Tibial artery (tissue), 4 donors: ENCODE data around the gene ADCY1.

Experiments used
- DNase-seq, 2 donors: peaks; one replicate each; pipeline ENCODE4 v3.0.0-alpha.2; 2019
- H3K27ac ChIP-seq, 2 donors: fragments of 200-600 bp; sonication (generic) in 1 of 2; 1 replicate in 1 of 2; 2 replicates in 1 of 2; pipeline ENCODE4 v1.5.1; 2018 to 2019; ENCODE audit warnings: mild to moderate bottlenecking in 1 of 2
- H3K27me3 ChIP-seq, 2 donors: fragments of 200-600 bp; sonication (generic) in 1 of 2; one replicate each; pipeline versions ENCODE4 v1.5.1 to v1.6.0; 2016 to 2019
- H3K36me3 ChIP-seq, 3 donors: fragments of 200-600 bp; sonication (generic) in 2 of 3; one replicate each; pipeline ENCODE4 v1.5.1; 2016 to 2019; ENCODE audit warnings: mild to moderate bottlenecking in 2 of 3
- H3K4me1 ChIP-seq, 4 donors: fragments of 200-600 bp; sonication (generic) in 2 of 4; 1 replicate in 3 of 4; 2 replicates in 1 of 4; pipeline ENCODE4 v1.5.1; 2016 to 2019
- H3K4me3 ChIP-seq, 2 donors: fragments of 200-600 bp; sonication (generic) in 1 of 2; 1 replicate in 1 of 2; 2 replicates in 1 of 2; pipeline ENCODE4 v1.5.1; 2018 to 2019; ENCODE audit warnings: mild to moderate bottlenecking in 2 of 2
- H3K9me3 ChIP-seq, 3 donors: fragments of 200-600 bp; sonication (generic) in 1 of 3; one replicate each; pipeline ENCODE4 v1.5.1; 2016 to 2019
- intact Hi-C: fragments of 100-400 bp; cut with DNase I; formaldehyde crosslinking; loops from one replicate; pipeline ENCODE4 v1.15.0; 2023; ENCODE audit warnings: low total_unique reads
- TF ChIP-seq, protein P1 (sequence below), 2 experiments: fragments of 200-600 bp in 1 of 2; fragments of 450-650 bp in 1 of 2; IDR thresholded peaks; one replicate each; pipeline ENCODE4 v1.5.1; 2017 to 2019; ENCODE audit warnings: antibody characterized with exemption in 2 of 2, mild to moderate bottlenecking in 1 of 2, moderate library complexity in 1 of 2

Gene ADCY1

GRCh38 chr7:45652630-45653029 lies 78.5 kb downstream of the ADCY1 start:
- TF ChIP-seq, protein P1, sequence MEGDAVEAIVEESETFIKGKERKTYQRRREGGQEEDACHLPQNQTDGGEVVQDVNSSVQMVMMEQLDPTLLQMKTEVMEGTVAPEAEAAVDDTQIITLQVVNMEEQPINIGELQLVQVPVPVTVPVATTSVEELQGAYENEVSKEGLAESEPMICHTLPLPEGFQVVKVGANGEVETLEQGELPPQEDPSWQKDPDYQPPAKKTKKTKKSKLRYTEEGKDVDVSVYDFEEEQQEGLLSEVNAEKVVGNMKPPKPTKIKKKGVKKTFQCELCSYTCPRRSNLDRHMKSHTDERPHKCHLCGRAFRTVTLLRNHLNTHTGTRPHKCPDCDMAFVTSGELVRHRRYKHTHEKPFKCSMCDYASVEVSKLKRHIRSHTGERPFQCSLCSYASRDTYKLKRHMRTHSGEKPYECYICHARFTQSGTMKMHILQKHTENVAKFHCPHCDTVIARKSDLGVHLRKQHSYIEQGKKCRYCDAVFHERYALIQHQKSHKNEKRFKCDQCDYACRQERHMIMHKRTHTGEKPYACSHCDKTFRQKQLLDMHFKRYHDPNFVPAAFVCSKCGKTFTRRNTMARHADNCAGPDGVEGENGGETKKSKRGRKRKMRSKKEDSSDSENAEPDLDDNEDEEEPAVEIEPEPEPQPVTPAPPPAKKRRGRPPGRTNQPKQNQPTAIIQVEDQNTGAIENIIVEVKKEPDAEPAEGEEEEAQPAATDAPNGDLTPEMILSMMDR (IDR thresholded peaks at IDR 0.05) = no peak
- Histone ChIP-seq H3K9me3 (no peaks in the 10 kb centered on the region), H3K4me1 (no peaks in the 10 kb centered on the region), H3K36me3 (no peaks in the 10 kb centered on the region), H3K27me3 (no peaks in the 10 kb centered on the region), H3K4me3 (no peak overlapping the region), H3K27ac (no peak overlapping the region)
- DNase-seq = no peak
- intact Hi-C loops = loop anchor here (5.0 kb wide), 1 partner anchor 280 kb away; no protein-coding TSS in a partner anchor

DNA sequence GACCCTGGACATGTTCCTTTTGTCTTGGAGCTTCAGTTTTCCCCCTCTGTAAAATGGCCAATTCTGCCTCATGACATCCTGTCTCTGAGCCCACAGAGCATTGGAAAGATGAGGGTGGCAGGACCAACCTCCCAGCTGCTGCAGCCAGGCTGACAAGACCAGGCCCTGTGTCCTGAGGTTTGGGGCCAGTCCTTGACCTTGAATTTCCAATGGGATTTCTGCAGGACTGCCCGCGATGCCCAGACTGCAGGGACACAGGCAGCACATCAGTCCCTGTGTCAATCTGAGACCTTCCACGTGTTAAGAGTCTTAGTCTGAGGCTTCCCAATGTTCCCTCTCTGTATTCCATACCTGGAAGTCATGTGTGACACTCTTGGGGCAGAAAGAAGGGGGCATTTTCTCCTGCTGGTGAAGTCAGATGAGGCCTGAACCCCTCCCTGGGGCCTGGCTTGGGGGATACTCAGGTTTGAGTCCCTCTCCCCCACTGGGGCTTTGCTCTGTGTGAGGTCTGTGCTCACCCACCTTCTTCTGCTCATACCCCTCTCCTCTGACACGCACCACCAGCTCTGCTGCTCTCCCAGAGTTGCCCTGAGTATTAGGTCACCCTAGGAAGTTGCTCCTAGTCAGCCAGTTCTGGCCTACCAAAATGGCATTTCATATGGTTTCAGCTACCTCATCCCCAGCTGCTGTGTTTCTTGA lies 79.2 kb downstream of the ADCY1 start:
- intact Hi-C loops = loop anchor here (5.0 kb wide), 1 partner anchor 281 kb away; no protein-coding TSS in a partner anchor
- Histone ChIP-seq H3K27ac (no peak overlapping the region), H3K4me3 (no peak overlapping the region), H3K36me3 (no peaks in the 10 kb centered on the region), H3K9me3 (no peaks in the 10 kb centered on the region), H3K4me1 (no peaks in the 10 kb centered on the region), H3K27me3 (no peaks in the 10 kb centered on the region)
- TF ChIP-seq, protein P1 (IDR thresholded peaks at IDR 0.05) = no peak
- peak in 1 of 2 donors; percentile 44 for DNase-seq

DNA sequence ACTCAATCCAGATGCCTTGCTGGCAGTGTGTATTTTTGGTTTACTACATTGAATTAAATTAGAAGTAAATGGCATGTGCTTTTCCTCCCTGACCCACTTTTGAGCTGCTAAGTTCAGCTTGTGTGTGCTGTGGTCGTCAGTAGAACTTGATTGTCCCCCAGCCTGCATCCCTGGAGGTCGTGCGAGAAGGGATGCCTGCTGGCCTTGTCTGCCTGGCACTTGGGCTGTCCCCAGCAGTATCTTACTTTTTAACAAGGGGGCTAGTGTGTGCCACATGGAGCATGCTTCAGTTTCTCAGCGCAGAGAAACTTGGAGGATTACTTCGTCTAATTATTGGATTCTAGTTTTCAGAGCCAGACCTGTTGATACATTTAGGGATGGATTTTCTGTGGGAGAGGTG lies 80.2 kb downstream of the ADCY1 start:
- H3K27me3 ChIP-seq = no peaks in the 10 kb centered on the region
- DNase-seq = peak in 1 of 2 donors; percentile 25
- no peaks in the 10 kb centered on the region for H3K4me1 ChIP-seq
- TF ChIP-seq, protein P1 (IDR thresholded peaks at IDR 0.05) = no peak
- no peaks in the 10 kb centered on the region for H3K9me3 ChIP-seq
- H3K36me3 ChIP-seq = no peaks in the 10 kb centered on the region
- intact Hi-C loops = loop anchor here (5.0 kb wide), 1 partner anchor 282 kb away; no protein-coding TSS in a partner anchor
- no peak overlapping the region for H3K4me3 ChIP-seq
- no peak overlapping the region for H3K27ac ChIP-seq

DNA sequence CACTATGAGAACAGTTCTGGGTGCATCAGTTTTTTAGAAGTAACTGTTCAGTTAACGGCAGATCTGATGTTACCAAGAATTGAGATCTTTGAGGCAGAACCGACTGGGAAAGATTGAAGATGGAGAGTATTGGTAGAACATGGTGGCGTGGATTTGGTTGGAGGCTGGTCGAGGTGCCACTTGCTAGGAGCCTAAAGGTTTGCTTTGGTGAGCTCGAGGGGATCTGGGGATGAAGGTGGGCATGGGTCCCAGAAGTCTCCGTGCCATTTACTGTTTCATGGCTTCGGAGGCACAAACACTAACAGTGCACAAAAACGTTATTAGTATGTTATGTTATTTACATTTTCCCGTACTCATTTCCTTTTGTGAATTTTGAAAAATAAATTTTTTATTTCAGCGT lies 81.4 kb downstream of the ADCY1 start:
- H3K9me3 ChIP-seq = no peaks in the 10 kb centered on the region
- no peaks in the 10 kb centered on the region for H3K36me3 ChIP-seq
- H3K4me3 ChIP-seq = no peak overlapping the region
- DNase-seq = no peak
- TF ChIP-seq, protein P1 (IDR thresholded peaks at IDR 0.05) = no peak
- intact Hi-C loops = no loop called here
- no peak overlapping the region for H3K27ac ChIP-seq
- no peaks in the 10 kb centered on the region for H3K27me3 ChIP-seq
- H3K4me1 ChIP-seq = no peaks in the 10 kb centered on the region

DNA sequence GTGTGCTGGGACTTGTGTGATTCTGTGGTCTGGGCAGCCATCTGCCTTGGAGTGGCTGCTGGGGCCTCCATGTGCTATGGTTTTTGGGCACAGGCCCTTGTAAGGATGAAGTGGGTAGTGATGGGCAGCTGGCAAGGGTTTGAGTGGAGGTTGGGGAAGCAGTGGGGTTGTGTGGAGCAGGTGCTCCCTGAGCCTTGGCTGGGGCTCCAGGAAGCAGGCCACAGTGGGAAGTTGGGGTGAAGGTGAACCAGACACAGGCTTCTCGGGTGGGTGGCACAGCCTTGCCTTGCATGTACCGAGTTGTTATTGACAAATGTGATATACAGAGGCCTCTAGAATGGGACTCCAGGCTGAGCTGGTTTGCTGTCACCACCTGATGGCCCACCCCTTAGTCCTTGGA lies 82.3 kb downstream of the ADCY1 start:
- H3K9me3 ChIP-seq = no peaks in the 10 kb centered on the region
- H3K27me3 ChIP-seq = no peaks in the 10 kb centered on the region
- no peaks in the 10 kb centered on the region for H3K36me3 ChIP-seq
- TF ChIP-seq, protein P1 (IDR thresholded peaks at IDR 0.05) = no peak
- DNase-seq = peak in 1 of 2 donors; percentile 48
- intact Hi-C loops = no loop called here
- no peak overlapping the region for H3K4me3 ChIP-seq
- H3K27ac ChIP-seq = no peak overlapping the region
- no peaks in the 10 kb centered on the region for H3K4me1 ChIP-seq
